ENCODE results near the gene NFKBIB.

Gene NFKBIB

DNA sequence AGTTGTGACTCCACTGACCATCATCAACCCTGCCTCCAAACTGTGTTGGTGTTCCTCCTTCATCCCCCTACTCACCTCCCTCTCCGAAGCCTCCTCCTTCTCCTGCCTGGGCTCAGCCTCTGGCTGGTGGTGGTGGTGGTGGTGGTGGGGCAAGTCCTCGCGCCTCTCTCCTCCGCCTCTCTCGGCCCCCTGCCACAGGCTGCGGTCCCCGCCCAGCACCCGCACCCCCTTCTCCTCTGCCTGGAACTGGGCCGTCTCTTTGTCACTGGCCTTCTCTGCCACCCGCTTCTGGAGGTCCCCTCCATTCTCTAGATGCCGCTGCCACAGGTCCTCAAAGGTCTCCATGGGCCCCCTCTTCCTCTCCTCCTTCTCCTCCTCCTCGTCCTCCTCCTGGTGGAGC, 10.7 kb downstream of the NFKBIB start:
- no peak overlapping the region for H3K4me3 ChIP-seq (ENCODE audit: low read length)
- TF ChIP-seq, protein P1, sequence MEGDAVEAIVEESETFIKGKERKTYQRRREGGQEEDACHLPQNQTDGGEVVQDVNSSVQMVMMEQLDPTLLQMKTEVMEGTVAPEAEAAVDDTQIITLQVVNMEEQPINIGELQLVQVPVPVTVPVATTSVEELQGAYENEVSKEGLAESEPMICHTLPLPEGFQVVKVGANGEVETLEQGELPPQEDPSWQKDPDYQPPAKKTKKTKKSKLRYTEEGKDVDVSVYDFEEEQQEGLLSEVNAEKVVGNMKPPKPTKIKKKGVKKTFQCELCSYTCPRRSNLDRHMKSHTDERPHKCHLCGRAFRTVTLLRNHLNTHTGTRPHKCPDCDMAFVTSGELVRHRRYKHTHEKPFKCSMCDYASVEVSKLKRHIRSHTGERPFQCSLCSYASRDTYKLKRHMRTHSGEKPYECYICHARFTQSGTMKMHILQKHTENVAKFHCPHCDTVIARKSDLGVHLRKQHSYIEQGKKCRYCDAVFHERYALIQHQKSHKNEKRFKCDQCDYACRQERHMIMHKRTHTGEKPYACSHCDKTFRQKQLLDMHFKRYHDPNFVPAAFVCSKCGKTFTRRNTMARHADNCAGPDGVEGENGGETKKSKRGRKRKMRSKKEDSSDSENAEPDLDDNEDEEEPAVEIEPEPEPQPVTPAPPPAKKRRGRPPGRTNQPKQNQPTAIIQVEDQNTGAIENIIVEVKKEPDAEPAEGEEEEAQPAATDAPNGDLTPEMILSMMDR (IDR thresholded peaks at IDR 0.05; ENCODE audit: low read depth, low read length) = no peak
- no peak for TF ChIP-seq EZH2phosphoT487 (IDR thresholded peaks at IDR 0.05; ENCODE audit: low read depth)
- no peaks in the 10 kb centered on the region for H3K9me3 ChIP-seq (ENCODE audit: insufficient read depth, low read length)
- no peak overlapping the region for H3K27ac ChIP-seq (ENCODE audit: low read length)
- no peaks in the 10 kb centered on the region for H3K27me3 ChIP-seq (ENCODE audit: low read depth, low read length)
- H3K4me2 ChIP-seq (ENCODE audit: low read length) = no peak overlapping the region
- peaks cover 23% of the 10 kb centered on the region for H3K36me3 ChIP-seq (replicated peaks; ENCODE audit: low read depth, low read length)
- H2AFZ ChIP-seq (ENCODE audit: low read depth, low read length) = no peak overlapping the region
- H4K20me1 ChIP-seq (ENCODE audit: insufficient read depth, low read length) = no peaks in the 10 kb centered on the region
- no peaks in the 10 kb centered on the region for H3K79me2 ChIP-seq (ENCODE audit: low read length)
- H3K4me1 ChIP-seq (ENCODE audit: low read length) = no peaks in the 10 kb centered on the region
- H3K9ac ChIP-seq (ENCODE audit: low read length) = no peak overlapping the region

DNA sequence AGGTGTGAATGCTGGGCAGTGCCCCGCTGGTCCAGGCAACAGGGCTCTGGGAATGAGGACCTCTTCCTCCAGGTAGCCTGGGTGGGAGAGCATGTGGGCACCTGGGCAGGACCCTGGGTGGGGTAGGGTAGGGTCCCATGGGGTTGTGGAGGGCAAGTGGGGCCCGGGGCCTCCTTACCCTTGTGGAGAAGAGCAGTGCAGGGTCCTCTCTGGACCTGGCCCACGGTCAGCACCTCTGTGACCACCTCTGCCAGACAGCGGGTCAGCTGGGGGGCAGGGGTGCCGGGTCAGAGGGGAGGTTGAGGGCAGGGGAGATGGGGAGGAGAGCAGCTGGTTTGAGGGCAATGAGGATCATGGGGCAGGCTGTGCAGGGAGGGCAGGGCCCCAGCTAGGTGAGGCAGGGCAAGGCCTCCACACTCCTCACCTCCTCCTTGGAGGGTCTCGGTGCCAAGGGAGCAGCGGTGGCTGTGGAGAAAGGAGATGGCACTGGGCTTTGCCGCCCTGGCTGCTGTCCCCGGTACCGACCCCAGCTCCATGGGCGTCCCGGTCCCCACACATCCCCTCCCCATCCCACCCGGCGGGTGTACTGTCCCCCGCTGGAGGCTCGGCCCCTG, 11.7 kb downstream of the NFKBIB start:
- Histone ChIP-seq H3K4me1 (ENCODE audit: low read length) (no peaks in the 10 kb centered on the region), H2AFZ (ENCODE audit: low read depth, low read length) (no peak overlapping the region), H3K4me3 (ENCODE audit: low read length) (no peak overlapping the region), H4K20me1 (ENCODE audit: insufficient read depth, low read length) (no peaks in the 10 kb centered on the region), H3K79me2 (ENCODE audit: low read length) (no peaks in the 10 kb centered on the region), H3K27ac (ENCODE audit: low read length) (no peak overlapping the region), H3K4me2 (ENCODE audit: low read length) (no peak overlapping the region), H3K9me3 (ENCODE audit: insufficient read depth, low read length) (no peaks in the 10 kb centered on the region), H3K36me3 (replicated peaks; ENCODE audit: low read depth, low read length) (peaks cover 18% of the 10 kb centered on the region), H3K9ac (ENCODE audit: low read length) (no peak overlapping the region), H3K27me3 (ENCODE audit: low read depth, low read length) (no peaks in the 10 kb centered on the region)
- TF ChIP-seq, protein P1 (IDR thresholded peaks at IDR 0.05; ENCODE audit: low read depth, low read length) = no peak
- no peak for TF ChIP-seq EZH2phosphoT487 (IDR thresholded peaks at IDR 0.05; ENCODE audit: low read depth)

DNA sequence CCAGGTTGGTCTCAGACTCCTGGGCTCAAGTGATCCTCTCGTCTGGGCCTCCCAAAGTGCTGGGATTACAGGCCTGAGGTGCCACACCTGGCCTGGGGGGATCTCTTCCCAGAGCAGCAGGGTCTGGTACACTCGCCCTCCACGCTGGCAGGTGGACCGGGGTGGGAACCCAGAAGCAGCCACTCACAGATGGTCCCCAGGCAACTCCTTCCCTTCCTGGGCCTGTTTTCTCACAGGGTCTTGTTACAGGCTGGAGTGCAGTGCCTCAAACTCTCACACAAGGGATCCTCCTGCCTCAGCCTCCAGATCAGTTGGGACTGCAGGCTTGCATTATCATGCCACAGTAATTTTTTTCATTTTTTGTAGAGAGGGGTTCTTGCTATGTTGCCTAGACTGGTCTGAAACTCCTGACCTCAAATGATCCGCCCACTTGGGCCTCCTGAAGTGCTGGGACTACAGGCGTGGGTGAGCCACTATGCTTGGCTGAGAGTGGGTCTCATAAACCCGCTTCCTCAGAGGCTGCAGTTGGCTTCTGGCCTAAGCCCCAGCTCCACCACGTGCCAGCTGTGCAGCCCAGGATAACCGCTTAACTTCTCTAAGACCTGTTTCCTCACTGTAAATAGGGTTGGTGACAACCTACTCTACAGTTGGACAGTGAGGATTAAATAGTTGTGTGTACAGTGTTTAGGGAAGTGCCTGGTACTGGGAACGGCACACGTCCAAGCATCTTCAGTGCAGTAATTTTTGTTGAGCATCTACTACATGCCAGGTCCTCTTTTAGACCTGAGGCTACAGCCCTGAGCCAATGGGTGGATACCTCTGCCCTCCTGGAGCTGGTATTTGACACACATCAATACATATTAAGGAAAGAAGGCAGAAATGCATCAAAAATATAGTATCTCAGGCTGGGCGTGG, 13.1 kb downstream of the NFKBIB start:
- no peak for TF ChIP-seq EZH2phosphoT487 (IDR thresholded peaks at IDR 0.05; ENCODE audit: low read depth)
- TF ChIP-seq, protein P1 (IDR thresholded peaks at IDR 0.05; ENCODE audit: low read depth, low read length) = no peak
- no peak overlapping the region for H3K27ac ChIP-seq (ENCODE audit: low read length)
- H3K4me2 ChIP-seq (ENCODE audit: low read length) = no peak overlapping the region

DNA sequence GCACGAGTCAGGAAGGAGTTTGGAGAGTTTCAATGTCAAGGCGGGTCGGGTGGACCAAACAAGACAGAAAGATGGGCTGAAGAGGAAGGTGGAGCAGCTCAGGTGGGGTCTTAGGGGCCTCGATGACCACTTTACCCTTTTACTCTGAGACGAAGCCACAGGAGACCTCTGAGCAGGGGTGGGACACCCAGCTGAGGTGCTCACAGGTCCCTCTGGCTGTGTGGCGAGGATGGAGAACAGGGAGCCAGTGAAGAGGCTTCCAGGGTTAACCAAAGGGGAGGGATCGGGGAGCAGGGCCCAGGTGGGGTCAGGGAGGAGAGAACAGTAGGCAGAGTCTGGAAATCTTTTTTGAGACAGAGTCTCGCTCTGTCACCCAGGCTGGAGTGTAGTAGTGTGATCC, 14.2 kb downstream of the NFKBIB start:
- Histone ChIP-seq H2AFZ (ENCODE audit: low read depth, low read length) (no peak overlapping the region), H3K27me3 (ENCODE audit: low read depth, low read length) (no peaks in the 10 kb centered on the region), H3K27ac (ENCODE audit: low read length) (no peak overlapping the region), H3K9ac (ENCODE audit: low read length) (no peak overlapping the region), H3K4me1 (ENCODE audit: low read length) (no peaks in the 10 kb centered on the region), H3K9me3 (ENCODE audit: insufficient read depth, low read length) (no peaks in the 10 kb centered on the region), H3K4me3 (ENCODE audit: low read length) (no peak overlapping the region), H3K4me2 (ENCODE audit: low read length) (no peak overlapping the region), H3K36me3 (replicated peaks; ENCODE audit: low read depth, low read length) (no peaks in the 10 kb centered on the region), H3K79me2 (ENCODE audit: low read length) (no peaks in the 10 kb centered on the region), H4K20me1 (ENCODE audit: insufficient read depth, low read length) (no peaks in the 10 kb centered on the region)
- TF ChIP-seq EZH2phosphoT487 (IDR thresholded peaks at IDR 0.05; ENCODE audit: low read depth) = no peak
- TF ChIP-seq, protein P1 (IDR thresholded peaks at IDR 0.05; ENCODE audit: low read depth, low read length) = no peak

More for the DNA sequence above, 13.1 kb downstream of the NFKBIB start:
- no peaks in the 10 kb centered on the region for H3K9me3 ChIP-seq (ENCODE audit: insufficient read depth, low read length)
- H3K4me3 ChIP-seq (ENCODE audit: low read length) = no peak overlapping the region
- no peaks in the 10 kb centered on the region for H3K27me3 ChIP-seq (ENCODE audit: low read depth, low read length)
- H3K79me2 ChIP-seq (ENCODE audit: low read length) = no peaks in the 10 kb centered on the region
- H2AFZ ChIP-seq (ENCODE audit: low read depth, low read length) = no peak overlapping the region
- H3K4me1 ChIP-seq (ENCODE audit: low read length) = no peaks in the 10 kb centered on the region
- H3K36me3 ChIP-seq (replicated peaks; ENCODE audit: low read depth, low read length) = peaks cover 6% of the 10 kb centered on the region
- H3K9ac ChIP-seq (ENCODE audit: low read length) = no peak overlapping the region
- H4K20me1 ChIP-seq (ENCODE audit: insufficient read depth, low read length) = no peaks in the 10 kb centered on the region
